Activated T-helper 1 cell treated with anti-CD3 and anti-CD28 coated beads, Interleukin-12 subunit alpha, Interleukin-12 subunit beta, Interleukin-2, Interleukin-4 antibody, amounts not matched to agents 30 ng/mL and 10 ng/mL and 1 ng/mL, durations not matched to agents 14 hours and 24 hours and 36 hours (primary cell): ENCODE results near the gene SLIT1. TPM values are rescaled to one million over a fixed set of nuclear protein-coding genes. Genes with fewer than 3 reads are reported as not detected.

ENCODE experiments used
- DNase-seq: peaks from one replicate; pipeline ENCODE4 v3.0.0; 2021; ENCODE audit warnings: low spot score
- H3K27ac Mint-ChIP-seq: one replicate; pipeline ENCODE4 v1.8.0; 2021; ENCODE audit warnings: mild to moderate bottlenecking, mixed read lengths
- H3K27me3 Mint-ChIP-seq: one replicate; pipeline ENCODE4 v1.8.0; 2022; ENCODE audit warnings: mild to moderate bottlenecking, moderate library complexity, mixed read lengths; ENCODE audit not compliant: insufficient read depth
- H3K36me3 Mint-ChIP-seq: one replicate; pipeline ENCODE4 v1.8.0; 2021; ENCODE audit warnings: low read depth, mixed read lengths
- H3K4me1 Mint-ChIP-seq: one replicate; pipeline ENCODE4 v1.8.0; 2021; ENCODE audit warnings: low read depth, mixed read lengths
- H3K4me3 Mint-ChIP-seq: one replicate; pipeline ENCODE4 v1.8.0; 2021; ENCODE audit warnings: mild to moderate bottlenecking, moderate library complexity, mixed read lengths
- H3K9me3 Mint-ChIP-seq: one replicate; pipeline ENCODE4 v1.8.0; 2021; ENCODE audit warnings: mixed read lengths
- intact Hi-C: fragments of 100-400 bp; cut with micrococcal nuclease; formaldehyde crosslinking; loops from one replicate; pipeline ENCODE4 v1.15.1; 2024
- total RNA-seq: library from RNA; stranded (reverse); gene quantifications from 2 replicates; pipeline ENCODE4 v1.2.3, GENCODE V29; 2022

The SLIT1 gene
- total RNA-seq, 1 donor from 2014 or later: 0.08 TPM

DNA sequence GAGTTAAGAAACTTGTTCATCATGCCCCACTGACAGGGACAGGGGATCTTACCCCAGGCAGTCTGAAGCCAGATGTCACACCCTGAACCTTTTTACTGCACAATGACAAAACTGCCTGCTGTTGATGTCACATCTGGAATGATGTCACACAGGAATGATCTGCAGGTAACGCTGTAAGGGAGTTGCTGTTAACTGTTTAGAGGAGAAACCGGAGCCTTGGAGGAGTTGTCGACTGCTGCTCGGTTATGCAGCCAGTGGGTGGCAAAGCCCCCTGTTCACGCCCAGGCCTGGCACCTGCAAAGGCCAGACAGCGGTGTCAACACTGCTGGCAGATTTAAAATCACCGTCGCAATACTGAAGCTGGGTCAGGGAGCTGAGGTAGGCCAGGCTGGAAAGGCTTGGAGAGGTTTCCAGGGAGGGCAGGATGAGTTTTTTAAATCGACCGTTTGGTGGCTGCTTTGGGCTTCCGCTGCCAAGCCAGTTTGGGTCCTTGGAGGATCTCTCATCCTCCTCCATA, 10.0 kb upstream of the SLIT1 start:
- no peaks in the 10 kb centered on the region for H3K9me3 Mint-ChIP-seq
- intact Hi-C loops: loop anchor here (1.0 to 2.0 kb wide), 2 partner anchors 35 to 114 kb away; no protein-coding TSS in a partner anchor
- H3K27ac Mint-ChIP-seq: no peak overlapping the region
- H3K4me1 Mint-ChIP-seq: peaks cover 13% of the 10 kb centered on the region
- H3K4me3 Mint-ChIP-seq: peak overlapping the region; percentile 75
- DNase-seq: no peak
- no peaks in the 10 kb centered on the region for H3K36me3 Mint-ChIP-seq
- H3K27me3 Mint-ChIP-seq: peaks cover 59% of the 10 kb centered on the region

DNA sequence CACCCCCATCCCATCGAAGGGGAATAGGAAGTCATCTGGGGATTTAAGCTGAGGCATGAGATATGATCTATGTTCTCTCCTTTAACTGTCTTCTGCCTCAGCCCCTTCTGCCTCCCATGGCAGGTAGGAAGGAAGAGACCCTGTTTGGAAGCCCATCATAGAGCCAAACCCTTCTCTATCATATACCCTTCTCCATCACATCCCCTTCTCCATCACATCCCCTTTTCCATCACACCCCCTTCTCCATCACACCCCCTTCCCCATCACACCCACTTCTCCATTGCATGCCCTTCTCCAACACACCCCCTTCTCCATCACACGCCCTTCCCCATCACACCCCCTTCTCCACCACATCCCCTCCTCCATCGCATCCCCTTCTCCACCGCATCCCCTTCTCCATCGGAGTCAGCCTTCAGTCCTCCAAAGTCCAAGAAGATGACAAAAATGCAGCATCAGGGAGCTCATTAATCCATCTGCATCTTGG, 7.2 kb upstream of the SLIT1 start:
- H3K4me3 Mint-ChIP-seq: no peak overlapping the region
- H3K9me3 Mint-ChIP-seq: no peaks in the 10 kb centered on the region
- intact Hi-C loops: no loop called here
- DNase-seq: no peak
- no peak overlapping the region for H3K27ac Mint-ChIP-seq
- no peaks in the 10 kb centered on the region for H3K36me3 Mint-ChIP-seq
- H3K4me1 Mint-ChIP-seq: peaks cover 13% of the 10 kb centered on the region
- peaks cover 53% of the 10 kb centered on the region for H3K27me3 Mint-ChIP-seq

DNA sequence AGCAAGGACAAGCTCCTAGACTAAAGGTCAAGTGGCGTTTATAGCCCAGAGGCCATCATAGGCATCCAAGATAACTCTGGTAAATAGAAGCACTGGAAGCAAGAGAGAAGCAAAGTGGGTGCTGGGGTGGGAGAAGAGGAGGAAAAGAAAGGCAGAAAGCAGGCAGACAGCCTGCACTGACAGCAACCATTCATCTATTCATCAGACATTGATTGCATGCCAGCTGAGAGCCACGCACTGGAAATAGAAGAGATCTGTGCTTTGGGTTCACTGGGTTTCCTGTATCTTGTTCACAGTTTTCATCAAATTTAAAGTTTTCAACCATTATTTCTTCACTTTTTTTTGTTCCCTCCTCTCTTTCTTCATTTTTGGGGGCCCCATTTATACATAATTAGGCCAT, 4.7 kb upstream of the SLIT1 start:
- DNase-seq: no peak
- Mint-ChIP-seq H3K4me3 (no peak overlapping the region), H3K4me1 (peaks cover under 1% of the 10 kb centered on the region), H3K36me3 (no peaks in the 10 kb centered on the region), H3K27ac (no peak overlapping the region), H3K27me3 (peaks cover 48% of the 10 kb centered on the region), H3K9me3 (no peaks in the 10 kb centered on the region)
- intact Hi-C loops: no loop called here

DNA sequence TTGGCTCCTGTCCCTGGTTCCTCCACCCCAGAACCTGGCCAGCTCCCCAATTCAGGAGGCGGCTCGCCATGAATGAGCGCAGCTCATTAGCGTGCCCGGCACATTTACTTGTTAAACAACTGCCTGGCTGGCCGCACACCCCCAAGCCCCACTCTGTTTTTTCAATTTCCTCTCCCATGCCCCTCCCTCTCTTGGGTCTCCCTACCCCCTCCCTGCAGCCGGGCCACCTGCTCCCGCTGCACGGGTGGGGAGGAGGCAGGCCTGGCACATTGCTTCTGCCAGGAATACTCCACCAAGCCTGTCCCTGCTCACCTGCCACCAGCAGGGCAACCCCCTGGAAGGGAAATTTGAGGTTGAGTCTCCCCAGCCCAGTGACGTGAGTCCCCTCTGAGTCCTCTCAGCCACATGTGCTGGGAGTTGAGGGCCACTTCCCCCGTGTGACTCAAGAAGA, 2.5 kb upstream of the SLIT1 start:
- H3K36me3 Mint-ChIP-seq: peaks cover 2% of the 10 kb centered on the region
- H3K27me3 Mint-ChIP-seq: peaks cover 58% of the 10 kb centered on the region
- H3K9me3 Mint-ChIP-seq: no peaks in the 10 kb centered on the region
- intact Hi-C loops: no loop called here
- DNase-seq: no peak
- H3K27ac Mint-ChIP-seq: no peak overlapping the region
- no peaks in the 10 kb centered on the region for H3K4me1 Mint-ChIP-seq
- no peak overlapping the region for H3K4me3 Mint-ChIP-seq

DNA sequence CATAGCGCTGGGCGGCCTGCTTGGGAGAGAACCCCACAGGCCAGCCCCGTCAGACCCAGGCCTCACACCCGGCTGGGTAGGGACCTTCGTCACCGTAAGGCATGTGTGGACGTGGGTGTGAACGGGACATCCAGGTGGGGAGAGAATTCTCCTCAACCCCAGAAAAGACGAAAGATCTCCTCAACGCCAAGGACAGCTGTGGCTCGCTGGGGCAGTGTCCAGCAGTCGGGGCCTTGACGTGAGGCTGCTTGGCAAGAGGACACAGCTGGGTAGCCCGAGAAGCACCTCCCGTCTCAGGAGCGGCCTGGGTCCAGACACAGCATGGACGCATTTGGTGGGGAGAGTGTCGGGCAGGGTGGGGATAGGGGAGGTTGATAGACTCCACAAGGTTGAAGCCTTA, 1.2 kb upstream of the SLIT1 start:
- Mint-ChIP-seq H3K9me3 (no peaks in the 10 kb centered on the region), H3K36me3 (peaks cover 2% of the 10 kb centered on the region), H3K4me3 (no peak overlapping the region), H3K4me1 (no peaks in the 10 kb centered on the region), H3K27me3 (peaks cover 54% of the 10 kb centered on the region), H3K27ac (no peak overlapping the region)
- no peak for DNase-seq
- intact Hi-C loops: no loop called here

DNA sequence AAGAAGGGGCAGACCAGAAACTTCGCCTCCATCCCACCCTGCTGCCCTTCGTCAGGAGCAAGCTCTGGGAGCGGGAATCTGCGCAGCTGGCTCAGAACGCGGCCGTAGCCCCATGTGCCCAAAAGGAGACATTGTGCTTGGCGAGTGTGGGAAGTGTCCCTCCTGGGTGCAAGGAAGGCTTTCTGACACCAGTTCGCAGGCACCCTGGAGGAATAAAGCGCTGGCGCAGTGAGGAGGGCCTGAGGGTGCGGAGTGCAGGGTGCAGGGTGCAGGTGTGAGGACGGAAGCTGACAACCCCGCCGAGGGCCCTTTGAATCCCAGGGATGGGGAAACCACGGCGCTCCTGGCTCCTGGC, 811 bp downstream of the SLIT1 start:
- peaks cover 2% of the 10 kb centered on the region for H3K36me3 Mint-ChIP-seq
- DNase-seq: no peak
- H3K27ac Mint-ChIP-seq: no peak overlapping the region
- H3K4me1 Mint-ChIP-seq: no peaks in the 10 kb centered on the region
- H3K9me3 Mint-ChIP-seq: no peaks in the 10 kb centered on the region
- no peak overlapping the region for H3K4me3 Mint-ChIP-seq
- intact Hi-C loops: no loop called here
- peaks cover 61% of the 10 kb centered on the region for H3K27me3 Mint-ChIP-seq

DNA sequence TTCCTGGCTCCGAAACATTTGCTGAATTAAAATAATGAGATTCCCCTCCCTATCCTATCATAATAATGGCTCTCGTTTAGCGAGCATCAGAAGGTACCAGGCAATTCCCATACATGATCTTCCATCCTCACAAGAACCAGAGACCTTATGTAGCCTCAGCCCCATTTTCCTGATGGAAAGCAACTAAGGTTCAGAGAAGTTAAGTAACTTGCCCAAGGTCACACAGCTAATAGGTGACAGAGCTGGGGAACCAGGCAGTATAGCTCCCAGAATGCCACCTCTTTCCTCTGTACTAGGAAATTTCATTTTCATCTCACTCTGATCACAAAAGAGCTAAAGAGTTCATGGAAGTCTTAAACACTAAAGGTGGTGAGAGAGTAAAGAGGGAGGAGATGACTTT, 2.4 kb downstream of the SLIT1 start:
- Mint-ChIP-seq H3K36me3 (peaks cover 2% of the 10 kb centered on the region), H3K27ac (no peak overlapping the region), H3K4me1 (no peaks in the 10 kb centered on the region), H3K4me3 (no peak overlapping the region), H3K27me3 (peaks cover 63% of the 10 kb centered on the region), H3K9me3 (no peaks in the 10 kb centered on the region)
- intact Hi-C loops: no loop called here
- DNase-seq: no peak

DNA sequence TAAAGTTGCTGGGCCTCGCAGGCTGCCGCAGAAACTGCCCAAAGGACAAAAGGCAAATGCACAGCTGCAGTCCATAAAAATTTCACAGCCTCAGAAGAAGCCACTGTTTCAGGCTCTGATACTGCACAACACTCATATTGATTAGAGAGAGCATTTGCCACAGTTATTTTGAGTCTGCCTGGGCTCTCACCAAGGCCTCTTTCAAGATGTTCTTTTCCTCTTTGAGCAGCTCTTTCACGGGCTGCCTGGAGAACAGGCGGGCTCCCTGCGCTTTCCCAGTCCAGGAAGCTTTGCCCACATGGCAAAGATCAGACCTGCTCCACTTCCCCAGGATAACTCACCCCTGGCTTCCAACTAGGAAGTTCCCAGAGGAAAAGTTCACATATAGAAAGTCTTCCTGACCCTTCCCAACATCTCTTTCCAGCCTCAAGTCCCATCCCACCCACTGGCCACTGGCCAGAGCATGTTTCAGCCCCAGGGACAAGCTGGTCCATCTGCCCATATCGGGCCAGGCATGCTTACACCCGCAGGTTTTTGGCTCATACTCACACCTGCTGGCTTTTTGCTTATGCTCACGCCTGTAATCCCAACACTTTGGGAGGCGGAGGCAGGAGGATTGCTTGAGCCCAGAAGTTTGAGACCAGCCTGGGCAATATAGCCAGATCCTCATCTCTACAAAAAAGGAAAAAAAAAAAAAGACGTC, 3.3 kb downstream of the SLIT1 start:
- H3K27ac Mint-ChIP-seq: no peak overlapping the region
- intact Hi-C loops: no loop called here
- H3K4me3 Mint-ChIP-seq: no peak overlapping the region
- H3K27me3 Mint-ChIP-seq: peaks cover 60% of the 10 kb centered on the region
- DNase-seq: no peak
- no peaks in the 10 kb centered on the region for H3K9me3 Mint-ChIP-seq
- H3K36me3 Mint-ChIP-seq: peaks cover 2% of the 10 kb centered on the region
- no peaks in the 10 kb centered on the region for H3K4me1 Mint-ChIP-seq

DNA sequence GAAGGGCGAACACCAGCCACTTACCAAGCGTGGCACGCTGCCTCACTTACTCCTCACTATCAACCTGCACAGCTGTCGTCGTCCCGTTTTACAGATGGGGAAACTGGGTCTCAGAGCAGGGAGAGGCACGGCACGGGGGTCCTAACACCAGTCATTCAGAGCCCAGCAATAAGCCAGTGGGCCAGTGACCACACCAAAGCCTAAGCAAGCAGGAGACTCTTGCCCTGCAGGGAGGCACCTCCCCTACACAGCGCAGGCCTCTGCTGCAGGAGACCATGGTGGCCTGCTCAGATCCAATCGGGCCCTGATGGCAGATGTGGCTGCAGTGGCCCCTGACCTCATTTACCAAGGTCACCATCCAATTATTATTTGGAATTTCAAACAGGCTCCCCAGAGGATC, 4.8 kb downstream of the SLIT1 start:
- Mint-ChIP-seq H3K27ac (no peak overlapping the region), H3K9me3 (no peaks in the 10 kb centered on the region), H3K27me3 (peaks cover 47% of the 10 kb centered on the region), H3K4me3 (no peak overlapping the region), H3K4me1 (no peaks in the 10 kb centered on the region), H3K36me3 (peaks cover 2% of the 10 kb centered on the region)
- DNase-seq: no peak
- intact Hi-C loops: no loop called here

DNA sequence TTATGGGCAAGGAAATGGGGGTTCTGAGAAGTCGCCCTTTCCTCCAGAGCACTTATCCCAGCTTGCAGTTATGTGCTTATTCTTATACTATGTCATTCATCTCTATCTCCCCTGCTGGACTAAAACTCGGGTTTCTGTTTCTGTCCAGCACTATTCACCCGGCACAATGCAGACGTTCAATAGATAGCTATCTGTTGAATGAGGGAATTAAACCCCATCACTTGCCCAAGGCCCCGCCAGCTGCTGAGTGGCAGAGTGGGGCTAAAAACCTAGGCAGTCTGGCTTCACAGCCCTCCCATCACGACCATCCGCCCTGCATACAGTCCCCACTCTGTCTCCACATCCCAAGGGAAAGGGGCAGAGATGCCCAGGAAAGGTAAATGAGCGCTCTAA, 5.4 kb downstream of the SLIT1 start:
- Mint-ChIP-seq H3K4me3 (no peak overlapping the region), H3K36me3 (peaks cover 2% of the 10 kb centered on the region)

DNA sequence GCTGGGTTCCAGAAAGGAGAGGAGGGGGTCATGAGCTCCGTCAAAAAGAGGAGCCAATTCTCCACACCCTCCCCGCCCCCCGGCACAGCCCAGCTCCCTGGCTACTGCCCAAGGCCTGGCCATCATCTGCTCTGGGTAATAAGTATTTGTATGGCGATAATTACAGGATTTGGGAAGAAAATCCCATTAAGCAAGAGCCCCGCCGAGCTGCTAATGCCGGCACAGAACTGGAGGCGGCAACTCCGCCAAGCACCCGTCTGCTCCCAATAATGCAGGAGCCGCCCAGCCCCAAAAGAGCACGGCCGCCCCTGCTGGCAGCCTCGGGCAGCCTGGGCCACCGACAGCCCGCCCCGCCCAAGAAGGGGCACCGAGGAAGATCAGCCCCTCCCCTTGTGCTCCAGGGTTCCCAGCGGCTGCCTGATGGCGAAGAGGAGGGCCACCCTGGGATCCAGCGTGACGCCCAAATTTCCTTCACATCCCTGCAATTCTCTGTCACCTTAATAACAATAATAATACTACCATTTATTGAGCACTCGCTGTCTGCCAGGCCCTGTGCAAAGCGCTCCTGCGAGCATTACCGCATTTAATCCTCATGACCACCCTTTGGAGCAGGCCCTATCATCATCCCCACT, 5.9 kb downstream of the SLIT1 start:
- Mint-ChIP-seq H3K27ac (no peak overlapping the region), H3K27me3 (peaks cover 44% of the 10 kb centered on the region), H3K9me3 (no peaks in the 10 kb centered on the region), H3K4me1 (no peaks in the 10 kb centered on the region), H3K4me3 (no peak overlapping the region), H3K36me3 (peaks cover 2% of the 10 kb centered on the region)
- no peak for DNase-seq
- intact Hi-C loops: no loop called here

More for the DNA sequence above, 5.4 kb downstream of the SLIT1 start:
- Mint-ChIP-seq H3K27me3 (peaks cover 47% of the 10 kb centered on the region), H3K9me3 (no peaks in the 10 kb centered on the region), H3K4me1 (no peaks in the 10 kb centered on the region), H3K27ac (no peak overlapping the region)
- DNase-seq: no peak
- intact Hi-C loops: no loop called here

DNA sequence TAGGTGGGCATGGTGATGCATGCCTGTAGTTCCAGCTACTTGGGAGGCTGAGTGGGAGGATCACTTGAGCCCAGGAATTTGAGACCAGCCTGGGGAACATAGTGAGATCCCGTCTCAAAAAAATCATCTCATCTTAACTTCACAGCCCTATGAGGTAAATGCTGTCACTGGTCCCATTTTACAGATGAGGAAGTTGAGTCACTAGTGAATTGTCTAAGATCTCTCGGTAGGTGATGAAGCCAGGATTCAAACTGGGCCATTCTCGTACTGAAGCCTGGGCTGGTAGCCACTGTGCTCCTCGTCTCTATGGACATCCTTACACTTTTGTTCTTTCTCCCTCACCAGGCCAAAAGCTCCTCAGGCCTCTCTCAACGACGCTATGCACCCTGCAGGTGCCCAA, 6.4 kb downstream of the SLIT1 start:
- no peak for DNase-seq
- Mint-ChIP-seq H3K27ac (no peak overlapping the region), H3K9me3 (no peaks in the 10 kb centered on the region), H3K4me1 (no peaks in the 10 kb centered on the region), H3K27me3 (peaks cover 38% of the 10 kb centered on the region), H3K4me3 (no peak overlapping the region), H3K36me3 (no peaks in the 10 kb centered on the region)
- intact Hi-C loops: no loop called here

DNA sequence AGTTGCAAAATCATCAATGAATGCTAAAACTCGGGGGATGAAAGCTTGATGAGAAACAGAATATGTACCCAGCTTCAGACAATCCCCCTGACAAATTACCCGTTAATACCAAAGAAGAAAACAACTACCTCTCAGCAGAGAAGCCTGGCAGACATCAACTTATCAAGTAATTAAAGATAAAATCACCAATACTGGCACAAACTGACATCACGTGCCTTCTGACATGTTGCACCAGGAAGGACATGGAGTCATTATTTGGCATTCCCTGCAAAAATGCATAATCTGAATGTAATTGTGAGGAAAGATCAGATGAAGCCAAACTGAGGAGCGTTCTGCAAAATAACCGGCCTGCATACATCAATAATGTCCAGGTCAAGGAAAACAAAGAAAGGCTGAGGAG, 7.7 kb downstream of the SLIT1 start:
- Mint-ChIP-seq H3K4me1 (no peaks in the 10 kb centered on the region), H3K27ac (no peak overlapping the region), H3K27me3 (peaks cover 31% of the 10 kb centered on the region), H3K9me3 (no peaks in the 10 kb centered on the region), H3K36me3 (no peaks in the 10 kb centered on the region), H3K4me3 (no peak overlapping the region)
- intact Hi-C loops: no loop called here
- no peak for DNase-seq
